HepG2 (cell line): Measurements from ENCODE around the gene ATP1A1. TPM values are rescaled to one million over a fixed set of nuclear protein-coding genes. Genes with fewer than 3 reads are reported as not detected.
A peak's percentile ranks its signal among the peaks of the same experiment; 100 is the strongest.

ENCODE experiments used
- BRD4 ChIP-seq: sonication (generic); formaldehyde crosslinking; IDR thresholded peaks from 2 replicates; pipeline ENCODE4 v1.4.0; 2020; ENCODE audit warnings: missing genetic modification reagents
- FOSL2 ChIP-seq: sonication (generic); formaldehyde crosslinking; IDR thresholded peaks from 2 replicates; pipeline ENCODE4 v1.4.0; 2020; ENCODE audit warnings: missing genetic modification reagents
- FOXK1 ChIP-seq: sonication (generic); formaldehyde crosslinking; IDR thresholded peaks from 2 replicates; pipeline ENCODE4 v1.4.0; 2020; ENCODE audit warnings: low read depth, missing genetic modification reagents, borderline replicate concordance
- FOXO1 ChIP-seq: sonication (generic); formaldehyde crosslinking; IDR thresholded peaks from 2 replicates; pipeline ENCODE4 v1.4.0; 2020; ENCODE audit warnings: missing genetic modification reagents
- FOXP1 ChIP-seq, 2 experiments: fragments of 450-650 bp in 1 of 2; IDR thresholded peaks; 2 replicates each; pipeline ENCODE4 v1.6.1; 2017 to 2018; ENCODE audit warnings: antibody characterized with exemption in 1 of 2
- HNF4A ChIP-seq: sonication (generic); formaldehyde crosslinking; IDR thresholded peaks from 2 replicates; pipeline ENCODE4 v1.4.0; 2020; ENCODE audit warnings: missing genetic modification reagents
- MED1 ChIP-seq: sonication (generic); formaldehyde crosslinking; IDR thresholded peaks from 2 replicates; pipeline ENCODE4 v1.4.0; 2020; ENCODE audit warnings: missing genetic modification reagents
- NR2F6 ChIP-seq, 2 experiments: IDR thresholded peaks; 2 replicates each; pipeline ENCODE4 v1.6.1; 2016; ENCODE audit warnings: antibody characterized with exemption in 1 of 2, mild to moderate bottlenecking in 1 of 2
- POLR2AphosphoS2 ChIP-seq: IDR thresholded peaks from 2 replicates; pipeline ENCODE4 v1.6.1; 2011; ENCODE audit warnings: low read depth, low read length, improper control_type of control experiment
- PRPF4 ChIP-seq: fragments of 200-400 bp; formaldehyde crosslinking; IDR thresholded peaks from 2 replicates; pipeline ENCODE4 v1.6.1; 2016; ENCODE audit warnings: low read length, low read depth; ENCODE audit not compliant: poor library complexity, severe bottlenecking
- RARA ChIP-seq: IDR thresholded peaks from 2 replicates; pipeline ENCODE4 v1.6.1; 2016; ENCODE audit warnings: missing genetic modification reagents, missing compliant biosample characterization
- SOX6 ChIP-seq, 2 experiments: fragments of 450-650 bp in 1 of 2; sonication (generic) in 1 of 2; formaldehyde crosslinking in 1 of 2; IDR thresholded peaks; 2 replicates each; pipeline versions ENCODE4 v1.4.0 to v1.6.1; 2017 to 2020; ENCODE audit warnings: antibody characterized with exemption in 1 of 2, mild to moderate bottlenecking in 1 of 2, missing genetic modification reagents in 1 of 2
- STAG1 ChIP-seq: sonication (generic); formaldehyde crosslinking; IDR thresholded peaks from 2 replicates; pipeline ENCODE4 v1.4.0; 2020; ENCODE audit warnings: missing genetic modification reagents
- TAF1 ChIP-seq: sonication (generic); formaldehyde crosslinking; IDR thresholded peaks from 2 replicates; pipeline ENCODE4 v1.4.0; 2020; ENCODE audit warnings: missing genetic modification reagents
- ZBTB7B ChIP-seq: sonication (generic); formaldehyde crosslinking; IDR thresholded peaks from 2 replicates; pipeline ENCODE4 v1.4.0; 2020; ENCODE audit warnings: missing genetic modification reagents
- ZKSCAN1 ChIP-seq: fragments of 150-350 bp; IDR thresholded peaks from 2 replicates; pipeline ENCODE4 v1.6.1; 2014; ENCODE audit warnings: low read length
- ZNF460 ChIP-seq: sonication (generic); formaldehyde crosslinking; IDR thresholded peaks from 2 replicates; pipeline ENCODE4 v1.5.1; 2020; ENCODE audit warnings: missing genetic modification reagents, mild to moderate bottlenecking, borderline replicate concordance
- ZNF547 ChIP-seq: sonication (generic); formaldehyde crosslinking; IDR thresholded peaks from 2 replicates; pipeline ENCODE4 v1.5.1; 2020; ENCODE audit warnings: mild to moderate bottlenecking, missing genetic modification reagents
- ZNF614 ChIP-seq: IDR thresholded peaks from 2 replicates; pipeline ENCODE4 v1.6.1; 2018; ENCODE audit warnings: missing biosample characterization, missing genetic modification reagents, inconsistent platforms, borderline replicate concordance
- ZNF7 ChIP-seq: IDR thresholded peaks from 2 replicates; pipeline ENCODE4 v1.6.1; 2016; ENCODE audit warnings: missing biosample characterization, missing genetic modification reagents
- ZNF766 ChIP-seq: sonication (generic); formaldehyde crosslinking; IDR thresholded peaks from 2 replicates; pipeline ENCODE4 v1.5.0; 2020; ENCODE audit warnings: missing genetic modification reagents, borderline replicate concordance
- ZNF839 ChIP-seq: sonication (generic); formaldehyde crosslinking; IDR thresholded peaks from 2 replicates; pipeline ENCODE4 v1.4.0; 2020; ENCODE audit warnings: missing genetic modification reagents, mild to moderate bottlenecking, borderline replicate concordance
- ZSCAN5A ChIP-seq: sonication (generic); formaldehyde crosslinking; IDR thresholded peaks from 2 replicates; pipeline ENCODE4 v1.8.0; 2022; ENCODE audit warnings: mild to moderate bottlenecking, missing genetic modification reagents, borderline replicate concordance
- polyA plus RNA-seq, 8 experiments: library from polyadenylated mRNA; depleted of rRNA in 3 of 8; stranded (reverse) in 7 of 8; unstranded in 1 of 8; fragments of >200 nt; fragmentation: Illumina TruSeq in 4 of 8; extraction: Trizol in 4 of 8; gene quantifications; 2 replicates each; pipeline versions ENCODE4 v1.2.1 to v1.2.3, GENCODE V29; 2011 to 2016; ENCODE audit warnings: low read depth in 4 of 8, missing spikeins in 1 of 8, mixed read lengths in 1 of 8; ENCODE audit not compliant: insufficient read depth in 1 of 8
- total RNA-seq, 5 experiments: library from RNA; depleted of rRNA; stranded (reverse); fragments of >200 nt; fragmentation: Illumina TruSeq; extraction: Trizol; gene quantifications; 2 replicates each; pipeline ENCODE4 v1.2.3, GENCODE V29; 2016; ENCODE audit warnings: low read depth in 1 of 5
- TF ChIP-seq, protein P1 (sequence below): sonication (generic); formaldehyde crosslinking; IDR thresholded peaks from 2 replicates; pipeline ENCODE4; 2020; ENCODE audit warnings: missing genetic modification reagents, mild to moderate bottlenecking, borderline replicate concordance
- TF ChIP-seq, protein P2 (sequence below): IDR thresholded peaks from 2 replicates; pipeline ENCODE4 v1.6.1; 2016; ENCODE audit warnings: low read depth, borderline replicate concordance

The ATP1A1 gene
- total and polyA plus RNA-seq, 2 of the 13 experiments (the other 11 are each of a cell fraction or from before 2014, with no cell fraction given): 280 to 705 TPM

GRCh38 chr1:116420417-116421200 lies 47.6 kb downstream of the ATP1A1 start (continued):
- TF ChIP-seq, protein P1, sequence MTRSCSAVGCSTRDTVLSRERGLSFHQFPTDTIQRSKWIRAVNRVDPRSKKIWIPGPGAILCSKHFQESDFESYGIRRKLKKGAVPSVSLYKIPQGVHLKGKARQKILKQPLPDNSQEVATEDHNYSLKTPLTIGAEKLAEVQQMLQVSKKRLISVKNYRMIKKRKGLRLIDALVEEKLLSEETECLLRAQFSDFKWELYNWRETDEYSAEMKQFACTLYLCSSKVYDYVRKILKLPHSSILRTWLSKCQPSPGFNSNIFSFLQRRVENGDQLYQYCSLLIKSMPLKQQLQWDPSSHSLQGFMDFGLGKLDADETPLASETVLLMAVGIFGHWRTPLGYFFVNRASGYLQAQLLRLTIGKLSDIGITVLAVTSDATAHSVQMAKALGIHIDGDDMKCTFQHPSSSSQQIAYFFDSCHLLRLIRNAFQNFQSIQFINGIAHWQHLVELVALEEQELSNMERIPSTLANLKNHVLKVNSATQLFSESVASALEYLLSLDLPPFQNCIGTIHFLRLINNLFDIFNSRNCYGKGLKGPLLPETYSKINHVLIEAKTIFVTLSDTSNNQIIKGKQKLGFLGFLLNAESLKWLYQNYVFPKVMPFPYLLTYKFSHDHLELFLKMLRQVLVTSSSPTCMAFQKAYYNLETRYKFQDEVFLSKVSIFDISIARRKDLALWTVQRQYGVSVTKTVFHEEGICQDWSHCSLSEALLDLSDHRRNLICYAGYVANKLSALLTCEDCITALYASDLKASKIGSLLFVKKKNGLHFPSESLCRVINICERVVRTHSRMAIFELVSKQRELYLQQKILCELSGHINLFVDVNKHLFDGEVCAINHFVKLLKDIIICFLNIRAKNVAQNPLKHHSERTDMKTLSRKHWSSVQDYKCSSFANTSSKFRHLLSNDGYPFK: no peak
- no peak for TF ChIP-seq ZKSCAN1
- no peak for TF ChIP-seq ZNF460
- TF ChIP-seq TAF1 (CRISPR knock-in tag): no peak
- TF ChIP-seq ZSCAN5A (CRISPR knock-in tag): no peak
- 0 out of 2 replicates have a peak, but pooled peaks have one; percentile 15 for TF ChIP-seq STAG1 (CRISPR knock-in tag)
- TF ChIP-seq ZBTB7B (CRISPR knock-in tag): peak; percentile 33; the same call in 1 of the 2 replicates
- TF ChIP-seq FOXO1 (CRISPR knock-in tag): no peak
- TF ChIP-seq NR2F6 (IDR thresholded peaks at IDR 0.05): no peak
- TF ChIP-seq NR2F6 (CRISPR knock-in tag; IDR thresholded peaks at IDR 0.05): no peak
- TF ChIP-seq BRD4 (CRISPR knock-in tag): no peak
- 0 out of 2 replicates have a peak, but pooled peaks have one; percentile 24 for TF ChIP-seq ZNF547 (CRISPR knock-in tag)
- TF ChIP-seq ZNF614: peak; percentile 42; the same call in 1 of the 2 replicates
- TF ChIP-seq HNF4A: 0 out of 2 replicates have a peak, but pooled peaks have one; percentile 7
- no peak for TF ChIP-seq SOX6 (IDR thresholded peaks at IDR 0.05)
- TF ChIP-seq SOX6 (CRISPR knock-in tag; IDR thresholded peaks at IDR 0.05): no peak
- no peak for TF ChIP-seq PRPF4
- TF ChIP-seq ZNF7 (CRISPR knock-in tag): peak; percentile 91
- TF ChIP-seq ZNF839 (CRISPR knock-in tag): no peak
- peak; percentile 32; the same call in 1 of the 2 replicates for TF ChIP-seq FOXK1 (CRISPR knock-in tag)
- peak; percentile 20; the same call in 1 of the 2 replicates for TF ChIP-seq MED1 (CRISPR knock-in tag)
- 0 out of 2 replicates have a peak, but pooled peaks have one; percentile 36 for TF ChIP-seq ZNF766
- no peak for TF ChIP-seq FOXP1 (IDR thresholded peaks at IDR 0.05)
- TF ChIP-seq FOXP1 (CRISPR knock-in tag; IDR thresholded peaks at IDR 0.05): peak; percentile 21; the same call in 1 of the 2 replicates
- peak; percentile 9; the same call in 1 of the 2 replicates for TF ChIP-seq RARA (CRISPR knock-in tag)
- TF ChIP-seq, protein P2, sequence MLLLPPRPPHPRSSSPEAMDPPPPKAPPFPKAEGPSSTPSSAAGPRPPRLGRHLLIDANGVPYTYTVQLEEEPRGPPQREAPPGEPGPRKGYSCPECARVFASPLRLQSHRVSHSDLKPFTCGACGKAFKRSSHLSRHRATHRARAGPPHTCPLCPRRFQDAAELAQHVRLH: 0 out of 2 replicates have a peak, but pooled peaks have one; percentile 47
- peak; percentile 10; the same call in 1 of the 2 replicates for TF ChIP-seq FOSL2 (CRISPR knock-in tag)
- TF ChIP-seq POLR2AphosphoS2: no peak
